HCT116 (cell line): Measurements from ENCODE around the gene PCDHB12.

ENCODE experiments used
- ELF1 ChIP-seq: IDR thresholded peaks from 2 replicates; pipeline ENCODE4 v1.6.1; 2012; ENCODE audit warnings: low read depth, borderline replicate concordance
- EZH2 ChIP-seq: fragments of 200-600 bp; sonication (generic); IDR thresholded peaks from 2 replicates; pipeline ENCODE4 v1.6.1; 2017; ENCODE audit warnings: antibody characterized with exemption, mixed run types
- EZH2phosphoT487 ChIP-seq: fragments of 200-600 bp; IDR thresholded peaks from 2 replicates; pipeline ENCODE4 v1.6.1; 2018; ENCODE audit warnings: antibody characterized with exemption, borderline replicate concordance
- FOSL1 ChIP-seq: IDR thresholded peaks from 2 replicates; pipeline ENCODE4 v1.6.1; 2012; ENCODE audit warnings: low read depth
- POLR2A ChIP-seq: IDR thresholded peaks from 2 replicates; pipeline ENCODE4 v1.7.0; 2011; ENCODE audit warnings: borderline replicate concordance; ENCODE audit not compliant: insufficient read depth, insufficient read length; ENCODE audit errors: extremely low read depth
- RAD21 ChIP-seq: IDR thresholded peaks from 2 replicates; pipeline ENCODE4 v1.6.1; 2012; ENCODE audit warnings: low read depth, mild to moderate bottlenecking
- REST ChIP-seq: IDR thresholded peaks from 2 replicates; pipeline ENCODE4 v1.6.1; 2012; ENCODE audit warnings: low read depth
- SIN3A ChIP-seq: IDR thresholded peaks from 2 replicates; pipeline ENCODE4 v1.6.1; 2012; ENCODE audit warnings: low read depth
- SP1 ChIP-seq: IDR thresholded peaks from 2 replicates; pipeline ENCODE4 v1.6.1; 2012; ENCODE audit warnings: low read depth
- YY1 ChIP-seq: IDR thresholded peaks from 2 replicates; pipeline ENCODE4 v1.6.1; 2011; ENCODE audit warnings: low read length, low read depth, moderate library complexity, mild to moderate bottlenecking; ENCODE audit not compliant: insufficient replicate concordance; ENCODE audit errors: extremely low read depth
- ZNF274 ChIP-seq: fragments of 200-500 bp; sonication (Bioruptor generic); IDR thresholded peaks from 2 replicates; pipeline ENCODE4 v1.6.1; 2014; ENCODE audit warnings: mild to moderate bottlenecking, low read depth, low read length, inconsistent platforms
- TF ChIP-seq, protein P1 (sequence below), 3 experiments: fragments of 200-600 bp in 1 of 3; sonication (generic) in 1 of 3; IDR thresholded peaks in 2 of 3; conservative IDR thresholded peaks in 1 of 3; 2 replicates each; pipeline ENCODE4 v1.5.1; 2012 to 2017; ENCODE audit warnings: low read depth in 2 of 3, low read length in 2 of 3, antibody characterized with exemption in 1 of 3, borderline replicate concordance in 1 of 3, control low read depth in 1 of 3, mild to moderate bottlenecking in 1 of 3, mixed read lengths in 1 of 3, mixed run types in 1 of 3, moderate library complexity in 1 of 3; ENCODE audit not compliant: insufficient read depth in 1 of 3
- TF ChIP-seq, protein P2 (sequence below): IDR thresholded peaks from 2 replicates; pipeline ENCODE4 v1.6.1; 2012

DNA sequence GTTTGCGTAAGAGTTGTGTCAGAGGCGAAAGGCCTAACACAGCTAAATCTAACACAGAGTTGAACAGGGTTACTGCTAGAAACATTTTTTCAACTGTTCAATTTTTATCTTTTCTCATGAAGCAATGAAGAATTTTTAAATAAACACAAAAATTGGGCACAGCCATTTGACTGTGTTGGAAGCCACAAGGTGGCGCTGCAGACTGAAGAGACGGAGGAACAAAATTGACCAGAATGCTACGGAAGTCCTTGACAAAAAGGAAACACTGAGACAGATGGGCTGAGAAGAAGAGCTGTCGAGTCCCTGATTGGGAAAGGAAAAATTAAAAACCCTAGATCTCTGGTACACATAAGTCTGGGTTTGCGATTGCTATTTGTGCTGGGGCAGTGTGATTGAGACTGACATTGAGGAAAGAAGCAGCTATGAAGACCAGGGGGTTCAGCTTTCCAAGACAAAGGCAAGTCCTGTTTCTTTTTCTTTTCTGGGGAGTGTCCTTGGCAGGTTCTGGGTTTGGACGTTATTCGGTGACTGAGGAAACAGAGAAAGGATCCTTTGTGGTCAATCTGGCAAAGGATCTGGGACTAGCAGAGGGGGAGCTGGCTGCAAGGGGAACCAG, 21.5 kb upstream of the PCDHB12 start, which contains the start of gene PCDHB9:
- TF ChIP-seq FOSL1 (no peak), POLR2A (no peak), EZH2 (no peak), YY1 (no peak), RAD21 (peak; percentile 52), ZNF274 (no peak), SIN3A (no peak), SP1 (no peak), REST (no peak), ELF1 (no peak), EZH2phosphoT487 (no peak)
- TF ChIP-seq, protein P1, sequence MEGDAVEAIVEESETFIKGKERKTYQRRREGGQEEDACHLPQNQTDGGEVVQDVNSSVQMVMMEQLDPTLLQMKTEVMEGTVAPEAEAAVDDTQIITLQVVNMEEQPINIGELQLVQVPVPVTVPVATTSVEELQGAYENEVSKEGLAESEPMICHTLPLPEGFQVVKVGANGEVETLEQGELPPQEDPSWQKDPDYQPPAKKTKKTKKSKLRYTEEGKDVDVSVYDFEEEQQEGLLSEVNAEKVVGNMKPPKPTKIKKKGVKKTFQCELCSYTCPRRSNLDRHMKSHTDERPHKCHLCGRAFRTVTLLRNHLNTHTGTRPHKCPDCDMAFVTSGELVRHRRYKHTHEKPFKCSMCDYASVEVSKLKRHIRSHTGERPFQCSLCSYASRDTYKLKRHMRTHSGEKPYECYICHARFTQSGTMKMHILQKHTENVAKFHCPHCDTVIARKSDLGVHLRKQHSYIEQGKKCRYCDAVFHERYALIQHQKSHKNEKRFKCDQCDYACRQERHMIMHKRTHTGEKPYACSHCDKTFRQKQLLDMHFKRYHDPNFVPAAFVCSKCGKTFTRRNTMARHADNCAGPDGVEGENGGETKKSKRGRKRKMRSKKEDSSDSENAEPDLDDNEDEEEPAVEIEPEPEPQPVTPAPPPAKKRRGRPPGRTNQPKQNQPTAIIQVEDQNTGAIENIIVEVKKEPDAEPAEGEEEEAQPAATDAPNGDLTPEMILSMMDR (IDR thresholded peaks at IDR 0.05 in 2 of 3, conservative IDR thresholded peaks at IDR 0.05 in 1 of 3; ENCODE audit: borderline replicate concordance in 1 of 3, insufficient read depth in 1 of 3, low read depth in 2 of 3, low read length in 2 of 3) = peak; percentile 44 to 78 (median 59); a peak in 5 of 6 replicates
- TF ChIP-seq, protein P2, sequence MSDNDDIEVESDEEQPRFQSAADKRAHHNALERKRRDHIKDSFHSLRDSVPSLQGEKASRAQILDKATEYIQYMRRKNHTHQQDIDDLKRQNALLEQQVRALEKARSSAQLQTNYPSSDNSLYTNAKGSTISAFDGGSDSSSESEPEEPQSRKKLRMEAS = no peak
